ENCODE measurements around the gene RYR1. TPM values are rescaled to one million over a fixed set of nuclear protein-coding genes. Genes with fewer than 3 reads are reported as not detected.

Gene RYR1
- 14.4 TPM for total RNA-seq

DNA sequence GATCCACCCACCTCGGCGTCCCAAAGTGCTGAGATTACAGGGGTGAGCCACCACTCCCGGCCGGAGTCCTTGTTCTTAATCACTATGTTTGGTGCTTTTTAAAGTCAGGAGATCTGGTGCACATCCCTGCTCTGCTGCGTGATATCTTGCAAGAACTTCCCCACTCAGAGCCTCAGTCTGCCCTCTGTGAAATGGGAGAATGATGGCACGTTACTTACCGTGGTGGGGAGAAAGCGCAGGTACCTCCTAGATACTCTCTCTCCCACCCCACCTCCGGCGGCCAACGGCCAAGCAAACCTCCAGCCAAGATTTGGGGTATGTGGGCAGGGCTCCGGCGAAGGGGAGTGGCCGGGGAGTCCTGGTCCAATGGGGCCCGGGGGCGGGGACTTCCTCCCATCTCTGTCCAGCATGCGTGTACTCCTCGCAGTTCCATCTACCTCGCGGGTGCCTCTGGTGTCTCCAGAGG is at the start of gene RYR1:
Gene RYR1, plus strand, starts transcription at position 424 of the 466 bp plus-strand sequence. CDS start 139 bp downstream, outside the sequence.
- ATAC-seq, result peak; percentile 77
- DNase-seq (ENCODE audit: low spot score), result peak; percentile 74
- intact Hi-C loops (cut with DNase I), result no loop called here

- ATAC-seq (no peak), DNase-seq (ENCODE audit: low spot score) (no peak)
- intact Hi-C loops (cut with DNase I), result no loop called here
These were observed 49.7 kb upstream of the RYR1 start for GRCh38 chr19:38383743-38384142.

- ATAC-seq (no peak), DNase-seq (ENCODE audit: low spot score) (no peak)
- intact Hi-C loops (cut with DNase I), result no loop called here
These were observed 49.1 kb upstream of the RYR1 start for GRCh38 chr19:38384209-38385027.

DNA sequence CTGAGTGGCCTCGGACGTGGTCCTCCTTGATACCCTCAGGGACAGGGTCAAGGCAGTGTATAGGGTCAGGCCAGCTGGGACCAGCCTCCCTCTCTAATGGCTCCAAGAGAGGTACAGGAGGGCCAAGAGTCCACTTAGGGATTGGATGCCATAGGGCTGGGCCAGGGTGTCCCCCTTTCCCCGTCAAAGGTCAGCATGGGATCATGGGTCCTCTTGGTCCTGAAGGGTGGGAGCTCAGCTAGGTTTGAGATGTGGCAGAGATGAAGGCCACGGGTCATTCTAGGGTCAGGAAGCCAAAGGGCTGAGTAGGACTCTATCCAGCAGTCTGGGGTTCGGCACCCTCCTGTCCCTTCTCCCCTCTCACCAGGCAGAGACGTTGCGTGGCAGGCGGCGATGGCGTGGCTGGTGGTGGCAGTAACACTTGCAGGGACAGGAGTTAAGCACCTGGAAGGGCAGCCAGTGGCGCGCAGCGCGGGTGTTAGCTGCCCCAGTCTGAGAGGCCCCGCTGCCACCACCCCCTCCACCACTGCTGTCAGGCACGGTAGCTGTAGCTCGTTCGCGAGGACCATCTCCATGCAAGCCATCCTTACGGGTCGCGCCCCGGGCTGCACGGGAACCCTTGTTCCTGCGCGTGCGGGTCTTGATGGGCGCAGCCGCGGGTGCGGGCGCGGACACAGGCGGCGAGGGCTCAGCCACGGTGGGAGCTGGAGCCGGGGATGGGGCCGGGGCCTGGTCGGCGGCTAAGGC is 48.3 kb upstream of the RYR1 start:
- intact Hi-C loops (cut with DNase I), result no loop called here
- no peak for ATAC-seq
- no peak for DNase-seq (ENCODE audit: low spot score)

GRCh38 chr19:38385804-38386257 is 47.7 kb upstream of the RYR1 start:
- intact Hi-C loops (cut with DNase I), result no loop called here
- DNase-seq (ENCODE audit: low spot score) (no peak), ATAC-seq (no peak)

- ATAC-seq (no peak), DNase-seq (ENCODE audit: low spot score) (no peak)
- intact Hi-C loops (cut with DNase I), result no loop called here
These were observed 47.1 kb upstream of the RYR1 start for GRCh38 chr19:38386300-38386970.

- intact Hi-C loops (cut with DNase I), result no loop called here
- DNase-seq (ENCODE audit: low spot score) (peak; percentile 67), ATAC-seq (peak; percentile 4)
These were observed 46.4 kb upstream of the RYR1 start for GRCh38 chr19:38386971-38387549.

DNA sequence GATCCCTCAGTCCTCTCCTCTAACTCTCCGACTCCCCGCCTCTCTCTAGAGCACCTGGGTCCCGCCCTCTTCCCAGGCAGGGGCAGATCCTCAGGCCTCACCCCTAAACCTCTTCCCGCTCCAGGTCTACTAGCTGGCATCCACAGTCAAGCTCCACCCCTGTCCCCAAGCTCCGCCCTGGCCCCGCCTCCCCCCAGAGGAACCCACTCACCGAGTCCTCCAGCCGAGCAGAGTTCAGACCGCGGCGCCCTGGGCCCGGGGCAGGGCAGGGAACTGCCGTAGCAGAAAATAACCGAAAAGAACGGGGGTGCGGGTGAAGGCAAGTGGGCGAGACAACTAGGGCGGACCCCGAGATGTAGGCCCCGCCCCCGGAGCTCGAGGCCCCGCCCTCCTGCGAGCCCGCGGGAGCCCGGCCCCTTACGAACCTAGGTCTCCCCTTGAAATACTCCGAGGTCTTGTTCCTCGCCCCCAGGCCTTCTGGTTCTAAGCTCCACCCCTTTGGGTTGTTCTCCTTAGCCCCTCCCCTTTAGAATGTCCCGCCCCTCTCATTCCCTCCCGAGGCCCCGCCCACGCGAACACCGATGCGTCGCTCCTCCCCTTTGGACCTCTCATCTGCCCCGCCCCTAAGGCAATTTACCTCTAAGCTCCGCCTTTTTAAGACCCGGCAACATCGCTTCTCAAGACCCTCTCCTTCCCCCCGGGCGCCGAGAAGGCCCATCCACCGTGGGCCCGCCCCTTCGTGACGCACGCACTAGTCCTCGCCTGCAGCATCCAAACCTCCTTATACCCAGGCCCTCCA is 45.7 kb upstream of the RYR1 start, which contains the start of gene GGN:
Gene GGN, minus strand, starts transcription at position 485 of the 799 bp plus-strand sequence. CDS start 773 bp downstream, outside the sequence.
- intact Hi-C loops (cut with DNase I), result no loop called here
- peak; percentile 81 for ATAC-seq

DNA sequence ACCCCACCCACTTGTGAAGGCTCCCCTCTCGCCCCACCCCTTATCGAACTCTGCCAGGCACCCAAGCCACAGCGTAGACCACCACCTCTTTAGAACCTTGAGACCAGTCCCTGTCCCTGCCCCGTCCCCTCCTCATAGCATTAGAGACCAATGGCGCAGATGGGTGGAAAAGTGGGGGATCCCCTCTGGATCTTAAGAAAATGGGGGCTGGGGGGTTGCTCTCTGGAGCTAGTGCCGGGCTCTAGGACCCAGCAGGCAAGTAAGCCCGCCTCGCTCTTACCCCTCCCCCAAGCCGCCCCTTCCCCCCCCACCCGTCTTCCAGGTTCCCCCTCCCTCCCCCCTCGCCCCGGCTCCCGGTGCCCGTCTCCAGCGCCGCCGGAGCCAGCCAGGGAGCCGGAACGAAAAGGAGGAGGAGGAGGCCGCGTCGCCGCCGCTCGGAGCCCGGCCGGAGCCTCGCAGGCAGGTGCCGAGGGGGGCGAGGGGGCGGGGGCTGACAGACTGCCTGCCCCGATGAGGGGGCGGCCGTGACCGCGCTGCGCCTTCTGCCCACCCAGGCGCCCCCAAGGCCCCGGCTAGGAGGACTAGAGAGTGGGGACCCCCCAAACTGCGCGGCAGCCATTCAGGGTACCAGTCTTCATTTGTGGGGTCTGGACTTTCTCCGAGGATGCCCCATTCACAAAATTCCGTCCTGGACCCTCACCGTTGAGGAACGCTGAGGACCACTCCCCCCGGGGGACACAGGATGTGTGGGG is 45.0 kb upstream of the RYR1 start, which contains the start of gene SPRED3:
Gene SPRED3, plus strand, starts transcription at position 349 of the 752 bp plus-strand sequence. CDS start 1,606 bp downstream, outside the sequence.
- DNase-seq (ENCODE audit: low spot score) (no peak), ATAC-seq (peak; percentile 3)
- intact Hi-C loops (cut with DNase I), result no loop called here

More for the DNA sequence above, 45.7 kb upstream of the RYR1 start, which contains the start of gene GGN:
- peak; percentile 91 for DNase-seq (ENCODE audit: low spot score)

- ATAC-seq (no peak), DNase-seq (ENCODE audit: low spot score) (no peak)
- intact Hi-C loops (cut with DNase I), result no loop called here
These were observed 44.2 kb upstream of the RYR1 start for GRCh38 chr19:38389101-38389925.

- intact Hi-C loops (cut with DNase I), result no loop called here
- DNase-seq (ENCODE audit: low spot score) (no peak), ATAC-seq (no peak)
These were observed 43.2 kb upstream of the RYR1 start for GRCh38 chr19:38389957-38390924.

DNA sequence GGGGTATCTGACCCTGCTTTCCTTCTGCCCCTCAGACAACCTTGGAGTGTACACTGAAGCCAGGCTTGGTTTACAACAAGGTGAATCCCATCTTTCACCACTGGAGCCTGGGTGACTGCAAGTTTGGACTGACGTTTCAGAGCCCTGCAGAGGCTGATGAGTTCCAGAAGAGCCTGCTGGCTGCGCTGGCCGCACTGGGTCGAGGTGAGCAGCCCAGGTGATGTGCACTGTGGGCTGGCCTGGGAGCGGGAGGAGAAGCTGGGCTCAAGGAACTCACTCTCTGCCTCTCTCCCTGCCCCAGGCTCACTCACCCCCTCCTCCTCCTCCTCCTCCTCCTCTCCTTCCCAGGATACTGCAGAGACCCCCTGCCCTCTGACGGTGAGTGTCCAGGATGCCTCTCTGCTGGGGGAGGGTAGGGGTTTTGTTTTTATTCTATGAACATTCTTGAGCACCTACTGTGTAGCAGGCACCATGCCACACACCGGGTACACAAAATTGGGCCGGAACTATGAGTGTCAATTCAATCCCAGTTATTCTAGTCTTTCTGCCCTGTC is 41.5 kb upstream of the RYR1 start:
- intact Hi-C loops (cut with DNase I), result no loop called here
- DNase-seq (ENCODE audit: low spot score) (no peak), ATAC-seq (no peak)

- intact Hi-C loops (cut with DNase I), result no loop called here
- DNase-seq (ENCODE audit: low spot score) (no peak), ATAC-seq (no peak)
These were observed 40.7 kb upstream of the RYR1 start for GRCh38 chr19:38392707-38393308.

- intact Hi-C loops (cut with DNase I), result no loop called here
- ATAC-seq (no peak), DNase-seq (ENCODE audit: low spot score) (no peak)
These were observed 39.0 kb upstream of the RYR1 start for GRCh38 chr19:38394488-38394887.

Measured in sciatic nerve (tissue), 2 donors.